Esophagus squamous epithelium (tissue), 5 donors: ENCODE results near the gene FGF5. TPM values are rescaled to one million over a fixed set of nuclear protein-coding genes. Genes with fewer than 3 reads are reported as not detected.

Source experiments
- DNase-seq: peaks from one replicate; lab custom pipeline; 2025; lab: John Stamatoyannopoulos, UW
- H3K27ac ChIP-seq, 4 donors: fragments of 200-600 bp; sonication (generic); one replicate each; pipeline ENCODE4 v1.5.1; 2016 to 2019; ENCODE audit warnings: mild to moderate bottlenecking in 1 of 4
- H3K27me3 ChIP-seq, 4 donors: fragments of 200-600 bp; sonication (generic); 1 replicate in 3 of 4; 2 replicates in 1 of 4; pipeline versions ENCODE4 v1.5.1 to v1.6.0; 2017 to 2021; ENCODE audit warnings: antibody characterized with exemption in 1 of 4
- H3K36me3 ChIP-seq, 3 donors: fragments of 200-600 bp; sonication (generic); one replicate each; pipeline ENCODE4 v1.5.1; 2016 to 2019
- H3K4me1 ChIP-seq, 3 donors: fragments of 200-600 bp; sonication (generic); one replicate each; pipeline ENCODE4 v1.5.1; 2017 to 2019
- H3K4me3 ChIP-seq, 4 donors: fragments of 200-600 bp; sonication (generic); 1 replicate in 3 of 4; 2 replicates in 1 of 4; pipeline ENCODE4 v1.5.1; 2016 to 2019; ENCODE audit warnings: mild to moderate bottlenecking in 2 of 4, moderate library complexity in 1 of 4
- H3K9me3 ChIP-seq, 3 donors: fragments of 200-600 bp; sonication (generic); one replicate each; pipeline ENCODE4 v1.5.1; 2016 to 2019
- CTCF ChIP-seq, 6 experiments: fragments of 450-650 bp in 4 of 6; fragments of 200-600 bp in 2 of 6; sonication (generic) in 2 of 6; IDR thresholded peaks; one replicate each; pipeline ENCODE4 v1.5.1; 2016 to 2019; ENCODE audit warnings: antibody characterized with exemption in 6 of 6, mild to moderate bottlenecking in 4 of 6, moderate library complexity in 4 of 6
- POLR2A ChIP-seq, 4 donors: fragments of 450-650 bp; IDR thresholded peaks; one replicate each; pipeline ENCODE4 v1.6.1; 2017; ENCODE audit warnings: antibody characterized with exemption in 4 of 4, mild to moderate bottlenecking in 4 of 4, moderate library complexity in 3 of 4
- WGBS, 2 donors: methylation state at CpG; one replicate each; pipeline ENCODE4 v1.1.5; 2018; 5-methylcytosine and 5-hydroxymethylcytosine counted together
- intact Hi-C: fragments of 100-400 bp; cut with DNase I; formaldehyde crosslinking; loops from one replicate; pipeline ENCODE4 v1.15.0; 2022
- total RNA-seq, 4 donors: library from RNA; depleted of rRNA; stranded (reverse); fragments of >200 nt; gene quantifications; one replicate each; pipeline ENCODE4 v1.1.0, GENCODE V29; 2016
- donor health status: DM: yes; HTN: yes; CAD: no.

FGF5 gene
- total RNA-seq, 4 donors from 2014 or later: not detected

DNA sequence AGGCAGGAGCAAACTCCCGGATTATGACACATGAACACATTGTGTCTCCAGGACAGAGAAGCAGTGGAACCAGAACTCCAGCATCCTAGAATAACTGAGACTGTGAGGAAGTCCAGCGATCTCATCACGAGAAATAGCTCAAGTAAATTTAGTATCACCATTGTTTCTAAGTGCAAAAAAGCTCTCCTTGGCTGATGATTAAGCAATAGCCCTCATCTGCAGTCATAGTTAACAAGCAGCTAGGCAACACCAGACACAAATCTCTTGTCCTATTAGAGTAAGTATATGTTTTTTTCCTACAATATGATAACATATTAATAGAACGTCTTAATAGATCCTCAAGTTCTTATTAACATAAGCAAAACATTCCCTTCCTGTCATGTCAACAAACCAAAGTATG is 66.7 kb downstream of the FGF5 start:
- Histone ChIP-seq H3K27ac (no peak overlapping the region), H3K4me1 (peaks cover 5 to 18% (median 10%) of the 10 kb centered on the region in 3 donors), H3K4me3 (no peak overlapping the region), H3K27me3 (peaks cover 0 to 81% (median 2%) of the 10 kb centered on the region in 4 donors), H3K9me3 (no peaks in the 10 kb centered on the region), H3K36me3 (no peaks in the 10 kb centered on the region)
- intact Hi-C loops: no loop called here
- no peak for DNase-seq
- WGBS, 2 donors: 64 to 72% methylated on average over 4 of the region's 4 CpGs
- no peak for TF ChIP-seq POLR2A (IDR thresholded peaks at IDR 0.05)
- TF ChIP-seq CTCF (IDR thresholded peaks at IDR 0.05): no peak

DNA sequence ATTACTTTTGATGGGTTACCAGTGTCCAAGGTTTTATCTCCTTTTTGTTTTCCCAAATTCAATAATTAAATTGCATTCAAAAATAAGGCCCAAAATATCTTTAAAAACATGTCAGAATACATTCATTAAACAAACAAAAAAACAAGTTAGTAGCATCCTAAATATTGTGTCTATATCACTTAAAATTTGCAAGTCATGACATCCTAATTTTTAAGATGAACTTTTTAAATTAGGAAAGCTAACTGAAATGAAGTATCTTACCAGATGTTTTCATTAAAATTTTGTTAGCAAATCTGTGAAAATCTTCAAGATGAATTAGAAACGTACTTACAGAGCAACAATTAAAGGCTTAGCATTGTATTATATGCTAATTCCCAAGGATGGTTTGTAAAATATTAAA is 68.1 kb downstream of the FGF5 start:
- H3K9me3 ChIP-seq: no peaks in the 10 kb centered on the region
- WGBS, 2 donors: 68 to 86% methylated on average over 1 of the region's 1 CpG
- TF ChIP-seq CTCF (IDR thresholded peaks at IDR 0.05): no peak
- TF ChIP-seq POLR2A (IDR thresholded peaks at IDR 0.05): no peak
- H3K36me3 ChIP-seq: no peaks in the 10 kb centered on the region
- H3K4me1 ChIP-seq: peaks cover 5 to 18% (median 10%) of the 10 kb centered on the region in 3 donors
- DNase-seq: no peak
- peaks cover 0 to 82% (median 2%) of the 10 kb centered on the region in 4 donors for H3K27me3 ChIP-seq
- intact Hi-C loops: no loop called here
- H3K27ac ChIP-seq: no peak overlapping the region
- no peak overlapping the region for H3K4me3 ChIP-seq

- Histone ChIP-seq H3K27me3 (peaks cover 0 to 84% (median 2%) of the 10 kb centered on the region in 4 donors), H3K4me1 (peaks cover 5 to 18% (median 10%) of the 10 kb centered on the region in 3 donors), H3K27ac (no peak overlapping the region), H3K9me3 (no peaks in the 10 kb centered on the region), H3K36me3 (no peaks in the 10 kb centered on the region), H3K4me3 (peak overlapping the region; percentile 32 to 71 (median 49))
- TF ChIP-seq CTCF (IDR thresholded peaks at IDR 0.05) (no peak), POLR2A (IDR thresholded peaks at IDR 0.05) (no peak)
- DNase-seq: no peak
- 10 to 13% methylated on average over 3 of the region's 3 CpGs for WGBS, 2 donors
- intact Hi-C loops: no loop called here
Measured at GRCh38 chr4:80335226-80335553, 68.7 kb downstream of the FGF5 start.

- WGBS, 2 donors: 3 to 10% methylated on average over 6 to 21 of the region's 49 CpGs
- DNase-seq: peak; percentile 1
- Histone ChIP-seq H3K27ac (no peak within 1 kb of the TSS), H3K36me3 (no peaks in the 10 kb centered on the region), H3K9me3 (no peaks in the 10 kb centered on the region), H3K4me1 (peaks cover 5 to 18% (median 10%) of the 10 kb centered on the region in 3 donors), H3K27me3 (peaks cover 0 to 83% (median 2%) of the 10 kb centered on the region in 4 donors), H3K4me3 (peak within 1 kb of the TSS; percentile 32 to 71 (median 49))
- intact Hi-C loops: no loop called here
- TF ChIP-seq CTCF (IDR thresholded peaks at IDR 0.05): peak in 1 of 6 experiments; percentile 10
- no peak for TF ChIP-seq POLR2A (IDR thresholded peaks at IDR 0.05)
Measured at GRCh38 chr4:80335554-80336358, 69.3 kb downstream of the FGF5 start, which contains the start of gene CFAP299. Gene CFAP299, plus strand, starts transcription at chr4:80335730.

DNA sequence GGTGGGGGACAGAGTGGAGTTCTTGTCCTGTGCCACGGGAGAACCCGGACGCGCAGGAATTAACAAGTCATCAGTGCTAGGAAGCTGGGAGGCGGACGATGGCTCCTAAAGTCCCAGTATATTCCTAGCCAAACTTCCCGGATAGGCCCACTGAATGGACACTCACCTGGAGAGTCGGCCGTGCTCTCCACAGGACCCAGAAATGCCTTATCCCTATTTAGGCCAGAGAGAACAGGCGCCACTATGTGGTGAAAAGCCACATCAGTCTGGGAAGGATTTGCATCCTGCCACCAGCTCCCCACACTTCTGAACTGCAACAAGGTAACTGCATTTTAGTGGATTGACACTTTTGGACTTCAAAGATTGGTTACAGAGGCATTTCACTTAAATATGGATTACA is 70.1 kb downstream of the FGF5 start:
- WGBS, 2 donors: 36 to 40% methylated on average over 2 to 10 of the region's 10 CpGs
- Histone ChIP-seq H3K27me3 (peaks cover 0 to 75% (median 2%) of the 10 kb centered on the region in 4 donors), H3K4me1 (peaks cover 5 to 18% (median 10%) of the 10 kb centered on the region in 3 donors), H3K27ac (no peak overlapping the region), H3K4me3 (peak overlapping the region in 1 of 4 donors; percentile 71), H3K36me3 (no peaks in the 10 kb centered on the region), H3K9me3 (no peaks in the 10 kb centered on the region)
- DNase-seq: no peak
- intact Hi-C loops: no loop called here
- TF ChIP-seq POLR2A (IDR thresholded peaks at IDR 0.05) (no peak), CTCF (IDR thresholded peaks at IDR 0.05) (peak in 1 of 6 experiments; percentile 11)
